ENCODE data around the gene ECPAS. TPM values are rescaled to one million over a fixed set of nuclear protein-coding genes. Genes with fewer than 3 reads are reported as not detected.

The ECPAS gene
- total and polyA plus RNA-seq, 7 donors = 17.4 to 92.8 (median 61.4) TPM

DNA sequence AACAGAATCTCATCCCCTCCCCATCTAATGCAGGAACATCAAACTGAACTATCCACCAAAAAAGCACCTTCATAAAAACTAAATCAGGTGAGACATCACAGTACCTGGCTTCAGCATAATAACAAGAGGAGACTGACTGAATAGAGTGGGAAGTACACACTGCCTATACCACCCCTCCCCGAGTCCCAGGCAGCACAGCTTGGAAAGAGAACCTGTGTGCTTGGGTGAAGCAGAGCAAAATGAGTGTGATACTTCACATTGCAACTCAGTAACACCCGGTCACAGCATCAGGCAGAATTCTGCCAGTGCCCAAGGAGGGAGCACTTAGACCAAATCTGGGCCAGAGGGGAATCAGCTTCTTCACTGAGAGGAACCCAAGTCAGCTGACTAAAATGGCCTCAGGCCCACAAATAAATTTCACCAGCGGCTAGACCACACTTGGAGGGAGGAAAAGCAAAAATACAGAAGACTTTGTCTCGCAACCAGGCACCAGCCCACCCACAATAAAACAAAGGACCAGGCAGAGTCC is 84.9 kb downstream of the ECPAS start:
- Histone ChIP-seq H3K4me1 (no peaks in the 10 kb centered on the region), H3K27ac (no peak overlapping the region), H3K4me3 (no peak overlapping the region), H3K9me3 (peaks cover 0 to 6% (median 5%) of the 10 kb centered on the region in 4 donors), H3K36me3 (peaks cover 0 to 90% (median 35%) of the 10 kb centered on the region in 4 donors), H3K27me3 (no peaks in the 10 kb centered on the region)
- WGBS, 2 donors = 96 to 98% methylated on average over 4 of the region's 4 CpGs
- TF ChIP-seq POLR2A (IDR thresholded peaks at IDR 0.05) (no peak), POLR2AphosphoS5 (IDR thresholded peaks at IDR 0.05) (no peak), EP300 (IDR thresholded peaks at IDR 0.05) (no peak)
- TF ChIP-seq, protein P1, sequence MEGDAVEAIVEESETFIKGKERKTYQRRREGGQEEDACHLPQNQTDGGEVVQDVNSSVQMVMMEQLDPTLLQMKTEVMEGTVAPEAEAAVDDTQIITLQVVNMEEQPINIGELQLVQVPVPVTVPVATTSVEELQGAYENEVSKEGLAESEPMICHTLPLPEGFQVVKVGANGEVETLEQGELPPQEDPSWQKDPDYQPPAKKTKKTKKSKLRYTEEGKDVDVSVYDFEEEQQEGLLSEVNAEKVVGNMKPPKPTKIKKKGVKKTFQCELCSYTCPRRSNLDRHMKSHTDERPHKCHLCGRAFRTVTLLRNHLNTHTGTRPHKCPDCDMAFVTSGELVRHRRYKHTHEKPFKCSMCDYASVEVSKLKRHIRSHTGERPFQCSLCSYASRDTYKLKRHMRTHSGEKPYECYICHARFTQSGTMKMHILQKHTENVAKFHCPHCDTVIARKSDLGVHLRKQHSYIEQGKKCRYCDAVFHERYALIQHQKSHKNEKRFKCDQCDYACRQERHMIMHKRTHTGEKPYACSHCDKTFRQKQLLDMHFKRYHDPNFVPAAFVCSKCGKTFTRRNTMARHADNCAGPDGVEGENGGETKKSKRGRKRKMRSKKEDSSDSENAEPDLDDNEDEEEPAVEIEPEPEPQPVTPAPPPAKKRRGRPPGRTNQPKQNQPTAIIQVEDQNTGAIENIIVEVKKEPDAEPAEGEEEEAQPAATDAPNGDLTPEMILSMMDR (IDR thresholded peaks at IDR 0.05) = no peak
- no peak for DNase-seq
- intact Hi-C loops (cut with DNase I) = no loop called here

- H3K36me3 ChIP-seq = peaks cover 14 to 97% (median 58%) of the 10 kb centered on the region in 4 donors
- H3K27ac ChIP-seq = no peak overlapping the region
- no peaks in the 10 kb centered on the region for H3K27me3 ChIP-seq
- H3K4me3 ChIP-seq = no peak overlapping the region
- no peaks in the 10 kb centered on the region for H3K4me1 ChIP-seq
- intact Hi-C loops (cut with DNase I) = no loop called here
- H3K9me3 ChIP-seq = no peaks in the 10 kb centered on the region
- 71 to 86% methylated on average over 1 of the region's 1 CpG for WGBS, 2 donors
- TF ChIP-seq EP300 (IDR thresholded peaks at IDR 0.05) (no peak), POLR2A (IDR thresholded peaks at IDR 0.05) (no peak), POLR2AphosphoS5 (IDR thresholded peaks at IDR 0.05) (no peak)
- TF ChIP-seq, protein P1 (IDR thresholded peaks at IDR 0.05) = no peak
- DNase-seq = no peak
Observed at GRCh38 chr9:111393971-111394370, 90.2 kb downstream of the ECPAS start.

DNA sequence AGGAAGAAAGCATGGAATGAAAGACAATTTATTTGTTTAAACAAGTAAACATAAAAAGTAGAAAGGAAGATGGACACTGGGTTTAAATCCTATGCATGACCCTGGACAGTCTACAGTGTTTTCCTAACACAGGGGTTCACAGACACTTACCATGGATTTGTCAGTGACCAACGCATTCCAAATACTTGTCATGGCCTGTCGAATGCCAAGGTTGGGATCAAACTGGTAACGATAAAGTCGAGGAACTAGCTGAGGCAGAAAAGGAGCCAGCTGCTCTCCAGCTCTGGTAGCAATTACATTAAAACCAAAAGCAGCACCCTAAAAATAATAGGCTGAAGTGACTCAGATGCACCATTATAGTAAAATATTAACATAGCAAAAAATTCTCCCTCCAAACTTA is 94.8 kb downstream of the ECPAS start:
- no peaks in the 10 kb centered on the region for H3K4me1 ChIP-seq
- TF ChIP-seq POLR2A (IDR thresholded peaks at IDR 0.05) (no peak), POLR2AphosphoS5 (IDR thresholded peaks at IDR 0.05) (no peak), EP300 (IDR thresholded peaks at IDR 0.05) (no peak)
- TF ChIP-seq, protein P1 (IDR thresholded peaks at IDR 0.05) = no peak
- intact Hi-C loops (cut with DNase I) = no loop called here
- H3K27me3 ChIP-seq = no peaks in the 10 kb centered on the region
- no peak overlapping the region for H3K4me3 ChIP-seq
- WGBS, 2 donors = 97 to 99% methylated on average over 4 of the region's 4 CpGs
- no peaks in the 10 kb centered on the region for H3K9me3 ChIP-seq
- peaks cover 20 to 100% (median 55%) of the 10 kb centered on the region in 4 donors for H3K36me3 ChIP-seq
- no peak for DNase-seq
- no peak overlapping the region for H3K27ac ChIP-seq

DNA sequence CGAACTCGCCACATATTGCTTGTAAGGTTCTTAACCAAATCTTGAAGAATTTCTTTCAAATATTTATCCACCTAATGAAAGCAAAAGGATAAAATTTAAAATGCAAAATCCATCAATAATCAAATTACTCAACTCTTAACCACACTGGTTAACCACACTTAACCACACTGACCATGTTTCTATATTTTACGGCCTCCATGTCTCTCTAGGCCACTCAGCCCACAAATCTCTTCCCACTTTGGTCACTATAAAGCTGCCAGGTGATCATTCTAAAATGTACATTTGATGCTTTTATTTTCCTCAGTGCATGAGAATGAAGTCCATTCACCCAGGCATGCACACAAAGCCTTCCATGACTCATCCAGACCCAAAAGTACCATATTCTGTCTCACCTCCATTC is 97.8 kb downstream of the ECPAS start:
- peaks cover 14 to 100% (median 55%) of the 10 kb centered on the region in 4 donors for H3K36me3 ChIP-seq
- TF ChIP-seq, protein P1 (IDR thresholded peaks at IDR 0.05) = no peak
- TF ChIP-seq POLR2A (IDR thresholded peaks at IDR 0.05) = no peak
- TF ChIP-seq EP300 (IDR thresholded peaks at IDR 0.05) = no peak
- no peak for TF ChIP-seq POLR2AphosphoS5 (IDR thresholded peaks at IDR 0.05)
- H3K27me3 ChIP-seq = no peaks in the 10 kb centered on the region
- intact Hi-C loops (cut with DNase I) = no loop called here
- WGBS, 2 donors = 89 to 94% methylated on average over 3 of the region's 3 CpGs
- H3K4me1 ChIP-seq = no peaks in the 10 kb centered on the region
- H3K27ac ChIP-seq = no peak overlapping the region
- DNase-seq = no peak
- H3K4me3 ChIP-seq = no peak overlapping the region
- no peaks in the 10 kb centered on the region for H3K9me3 ChIP-seq

- Histone ChIP-seq H3K27ac (no peak overlapping the region), H3K4me1 (no peaks in the 10 kb centered on the region), H3K4me3 (no peak overlapping the region), H3K9me3 (no peaks in the 10 kb centered on the region), H3K27me3 (no peaks in the 10 kb centered on the region), H3K36me3 (peaks cover 4 to 100% (median 34%) of the 10 kb centered on the region in 4 donors)
- 73 to 87% methylated on average over 1 of the region's 1 CpG for WGBS, 2 donors
- no peak for DNase-seq
- intact Hi-C loops (cut with DNase I) = no loop called here
- TF ChIP-seq, protein P1 (IDR thresholded peaks at IDR 0.05) = no peak
- TF ChIP-seq POLR2A (IDR thresholded peaks at IDR 0.05) (no peak), POLR2AphosphoS5 (IDR thresholded peaks at IDR 0.05) (no peak), EP300 (IDR thresholded peaks at IDR 0.05) (no peak)
Observed at GRCh38 chr9:111381006-111381405, 103.2 kb downstream of the ECPAS start.
